MM.1S (cell line): ENCODE results near the gene SLC39A8.

Experiments used
- DNase-seq: peaks from one replicate; pipeline ENCODE4 v3.0.0-alpha.2; 2015
- H2AFZ ChIP-seq: fragments of 300-600 bp; sonication (generic); 2 replicates; pipeline ENCODE4 v1.6.0; 2016; ENCODE audit warnings: antibody characterized with exemption, low read length
- H3F3A ChIP-seq: fragments of 300-600 bp; sonication (generic); 2 replicates; pipeline ENCODE4 v1.6.1; 2016; ENCODE audit warnings: mild to moderate bottlenecking, antibody characterized with exemption, low read length, moderate library complexity, mixed read lengths; ENCODE audit not compliant: insufficient read depth
- H3K27ac ChIP-seq: fragments of 300-600 bp; sonication (generic); 2 replicates; pipeline ENCODE4 v1.5.1; 2016; ENCODE audit warnings: mild to moderate bottlenecking, low read length
- H3K27me3 ChIP-seq: fragments of 300-600 bp; sonication (generic); replicated peaks from 2 replicates; pipeline ENCODE4 v1.6.0; 2016; ENCODE audit warnings: low read length; ENCODE audit not compliant: insufficient read depth
- H3K36me3 ChIP-seq: fragments of 300-600 bp; sonication (generic); replicated peaks from 2 replicates; pipeline ENCODE4 v1.6.1; 2016; ENCODE audit warnings: mild to moderate bottlenecking, low read length, mixed read lengths; ENCODE audit not compliant: insufficient read depth
- H3K4me1 ChIP-seq: fragments of 300-600 bp; sonication (generic); 2 replicates; pipeline ENCODE4 v1.6.1; 2016; ENCODE audit warnings: low read length, mixed read lengths
- H3K4me2 ChIP-seq: fragments of 300-600 bp; sonication (generic); 2 replicates; pipeline ENCODE4 v1.6.0; 2016; ENCODE audit warnings: low read depth, low read length
- H3K4me3 ChIP-seq: fragments of 300-600 bp; sonication (generic); 2 replicates; pipeline ENCODE4 v1.5.1; 2016; ENCODE audit warnings: low read length, mixed read lengths
- H3K79me2 ChIP-seq: fragments of 300-600 bp; sonication (generic); 2 replicates; pipeline ENCODE4 v1.6.1; 2016; ENCODE audit warnings: mixed run types, low read length, mixed read lengths
- H3K9ac ChIP-seq: fragments of 300-600 bp; sonication (generic); 2 replicates; pipeline ENCODE4 v1.6.1; 2016; ENCODE audit warnings: low read length, mixed read lengths
- H3K9me2 ChIP-seq: fragments of 300-600 bp; sonication (generic); replicated peaks from 2 replicates; pipeline ENCODE4 v1.6.1; 2016; ENCODE audit warnings: mild to moderate bottlenecking, low read length, mixed read lengths; ENCODE audit not compliant: insufficient read depth
- H3K9me3 ChIP-seq: fragments of 300-600 bp; sonication (generic); replicated peaks from 2 replicates; pipeline ENCODE4 v1.6.1; 2016; ENCODE audit warnings: mild to moderate bottlenecking, low read length, mixed read lengths; ENCODE audit not compliant: insufficient read depth
- H4K20me1 ChIP-seq: fragments of 300-600 bp; sonication (generic); 2 replicates; pipeline ENCODE4 v1.6.1; 2016; ENCODE audit warnings: mild to moderate bottlenecking, low read length, moderate library complexity, mixed read lengths; ENCODE audit not compliant: insufficient read depth
- EZH2 ChIP-seq: fragments of 300-600 bp; sonication (generic); optimal IDR thresholded peaks from 2 replicates; pipeline ENCODE3; 2017; ENCODE audit warnings: low read depth, mild to moderate bottlenecking, antibody characterized with exemption, low read length, mixed read lengths
- EZH2phosphoT487 ChIP-seq: fragments of 300-600 bp; sonication (generic); IDR thresholded peaks from 2 replicates; pipeline ENCODE4 v1.6.1; 2018; ENCODE audit warnings: antibody characterized with exemption, low read length
- TF ChIP-seq, protein P1 (sequence below): fragments of 300-600 bp; sonication (generic); IDR thresholded peaks from 2 replicates; pipeline ENCODE4 v1.5.1; 2016; ENCODE audit warnings: antibody characterized with exemption, low read length, mixed read lengths

The SLC39A8 gene

GRCh38 chr4:102355748-102356147 lies 10.5 kb upstream of the SLC39A8 start:
- H3K9me3 ChIP-seq: no peaks in the 10 kb centered on the region
- no peaks in the 10 kb centered on the region for H3K9me2 ChIP-seq
- DNase-seq: no peak
- H3K4me2 ChIP-seq: no peak overlapping the region
- H3K36me3 ChIP-seq: no peaks in the 10 kb centered on the region
- H3K4me3 ChIP-seq: no peak overlapping the region
- no peaks in the 10 kb centered on the region for H3K27me3 ChIP-seq
- no peak overlapping the region for H2AFZ ChIP-seq
- H4K20me1 ChIP-seq: no peaks in the 10 kb centered on the region
- no peaks in the 10 kb centered on the region for H3K79me2 ChIP-seq
- no peak overlapping the region for H3K27ac ChIP-seq
- H3K9ac ChIP-seq: no peak overlapping the region
- TF ChIP-seq EZH2 (no peak), EZH2phosphoT487 (no peak)
- TF ChIP-seq, protein P1, sequence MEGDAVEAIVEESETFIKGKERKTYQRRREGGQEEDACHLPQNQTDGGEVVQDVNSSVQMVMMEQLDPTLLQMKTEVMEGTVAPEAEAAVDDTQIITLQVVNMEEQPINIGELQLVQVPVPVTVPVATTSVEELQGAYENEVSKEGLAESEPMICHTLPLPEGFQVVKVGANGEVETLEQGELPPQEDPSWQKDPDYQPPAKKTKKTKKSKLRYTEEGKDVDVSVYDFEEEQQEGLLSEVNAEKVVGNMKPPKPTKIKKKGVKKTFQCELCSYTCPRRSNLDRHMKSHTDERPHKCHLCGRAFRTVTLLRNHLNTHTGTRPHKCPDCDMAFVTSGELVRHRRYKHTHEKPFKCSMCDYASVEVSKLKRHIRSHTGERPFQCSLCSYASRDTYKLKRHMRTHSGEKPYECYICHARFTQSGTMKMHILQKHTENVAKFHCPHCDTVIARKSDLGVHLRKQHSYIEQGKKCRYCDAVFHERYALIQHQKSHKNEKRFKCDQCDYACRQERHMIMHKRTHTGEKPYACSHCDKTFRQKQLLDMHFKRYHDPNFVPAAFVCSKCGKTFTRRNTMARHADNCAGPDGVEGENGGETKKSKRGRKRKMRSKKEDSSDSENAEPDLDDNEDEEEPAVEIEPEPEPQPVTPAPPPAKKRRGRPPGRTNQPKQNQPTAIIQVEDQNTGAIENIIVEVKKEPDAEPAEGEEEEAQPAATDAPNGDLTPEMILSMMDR: no peak
- H3K4me1 ChIP-seq: no peaks in the 10 kb centered on the region
- H3F3A ChIP-seq: no peaks in the 10 kb centered on the region

GRCh38 chr4:102354671-102355454 lies 9.6 kb upstream of the SLC39A8 start:
- Histone ChIP-seq H3K79me2 (no peaks in the 10 kb centered on the region), H3K9me2 (no peaks in the 10 kb centered on the region), H3K27me3 (no peaks in the 10 kb centered on the region), H3K27ac (no peak overlapping the region), H3K4me1 (no peaks in the 10 kb centered on the region), H2AFZ (no peak overlapping the region), H3K9me3 (no peaks in the 10 kb centered on the region), H4K20me1 (no peaks in the 10 kb centered on the region), H3K4me2 (no peak overlapping the region), H3K36me3 (no peaks in the 10 kb centered on the region), H3F3A (no peaks in the 10 kb centered on the region), H3K4me3 (no peak overlapping the region), H3K9ac (no peak overlapping the region)
- DNase-seq: no peak
- TF ChIP-seq, protein P1: no peak
- TF ChIP-seq EZH2: no peak
- TF ChIP-seq EZH2phosphoT487: no peak

DNA sequence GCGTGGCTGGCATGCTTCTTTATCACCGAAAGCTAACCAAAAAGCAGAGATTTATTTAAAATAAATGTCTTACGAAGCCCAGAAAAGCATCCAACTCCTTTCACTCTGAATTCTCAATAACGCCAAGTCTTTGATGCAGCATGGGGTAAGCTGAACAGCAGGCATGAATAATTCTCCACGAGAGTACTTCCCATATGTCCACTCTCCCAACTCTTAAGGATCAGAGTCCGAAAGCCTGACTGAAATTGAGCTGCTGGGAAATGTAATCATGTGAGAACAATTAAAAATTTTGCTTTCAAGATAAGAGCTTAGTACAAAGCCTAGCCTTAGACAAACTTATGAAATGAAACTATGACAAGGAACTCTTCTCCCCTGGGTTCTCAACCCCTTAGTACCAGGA lies 7.5 kb upstream of the SLC39A8 start:
- Histone ChIP-seq H3K9me3 (no peaks in the 10 kb centered on the region), H3K9me2 (no peaks in the 10 kb centered on the region), H3K4me1 (no peaks in the 10 kb centered on the region), H3K79me2 (no peaks in the 10 kb centered on the region), H3K4me3 (no peak overlapping the region), H3K27me3 (no peaks in the 10 kb centered on the region), H3K27ac (no peak overlapping the region), H4K20me1 (no peaks in the 10 kb centered on the region), H3F3A (no peaks in the 10 kb centered on the region), H3K36me3 (no peaks in the 10 kb centered on the region), H3K4me2 (no peak overlapping the region), H2AFZ (no peak overlapping the region), H3K9ac (no peak overlapping the region)
- no peak for DNase-seq
- TF ChIP-seq EZH2 (no peak), EZH2phosphoT487 (no peak)
- TF ChIP-seq, protein P1: no peak
